GM12875 (cell line): ENCODE data around the gene PBX1.

ENCODE experiments used
- H3K4me3 ChIP-seq: one replicate; pipeline ENCODE4 v1.5.1; 2011; ENCODE audit warnings: low read depth, low read length, control low read depth
- TF ChIP-seq, protein P1 (sequence below): IDR thresholded peaks from 2 replicates; pipeline ENCODE4 v1.5.1; 2011; ENCODE audit warnings: low read depth, mild to moderate bottlenecking, control low read depth, inconsistent platforms, low read length, moderate library complexity, borderline replicate concordance; ENCODE audit not compliant: insufficient read depth

The PBX1 gene

DNA sequence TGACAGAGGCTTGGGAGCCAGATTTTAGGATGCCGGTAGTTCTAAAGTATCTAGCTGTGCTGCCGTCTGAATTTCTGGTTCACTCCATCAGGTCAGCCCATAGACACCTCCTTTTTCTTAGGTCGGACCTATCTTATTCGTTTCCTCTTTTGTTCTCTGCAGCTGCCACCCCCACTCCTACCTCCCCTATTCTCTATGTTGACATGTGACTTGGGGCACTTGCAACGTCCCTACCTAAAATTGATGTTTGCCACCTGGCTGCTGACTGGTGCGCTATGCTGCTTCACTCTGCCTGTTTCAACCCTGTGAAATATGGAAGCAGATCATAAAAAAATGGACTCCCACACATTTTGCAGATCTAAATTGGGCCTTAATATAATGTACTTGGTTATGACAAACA, 55.3 kb downstream of the PBX1 start:
- H3K4me3 ChIP-seq, result no peak overlapping the region
- TF ChIP-seq, protein P1, sequence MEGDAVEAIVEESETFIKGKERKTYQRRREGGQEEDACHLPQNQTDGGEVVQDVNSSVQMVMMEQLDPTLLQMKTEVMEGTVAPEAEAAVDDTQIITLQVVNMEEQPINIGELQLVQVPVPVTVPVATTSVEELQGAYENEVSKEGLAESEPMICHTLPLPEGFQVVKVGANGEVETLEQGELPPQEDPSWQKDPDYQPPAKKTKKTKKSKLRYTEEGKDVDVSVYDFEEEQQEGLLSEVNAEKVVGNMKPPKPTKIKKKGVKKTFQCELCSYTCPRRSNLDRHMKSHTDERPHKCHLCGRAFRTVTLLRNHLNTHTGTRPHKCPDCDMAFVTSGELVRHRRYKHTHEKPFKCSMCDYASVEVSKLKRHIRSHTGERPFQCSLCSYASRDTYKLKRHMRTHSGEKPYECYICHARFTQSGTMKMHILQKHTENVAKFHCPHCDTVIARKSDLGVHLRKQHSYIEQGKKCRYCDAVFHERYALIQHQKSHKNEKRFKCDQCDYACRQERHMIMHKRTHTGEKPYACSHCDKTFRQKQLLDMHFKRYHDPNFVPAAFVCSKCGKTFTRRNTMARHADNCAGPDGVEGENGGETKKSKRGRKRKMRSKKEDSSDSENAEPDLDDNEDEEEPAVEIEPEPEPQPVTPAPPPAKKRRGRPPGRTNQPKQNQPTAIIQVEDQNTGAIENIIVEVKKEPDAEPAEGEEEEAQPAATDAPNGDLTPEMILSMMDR, result no peak

DNA sequence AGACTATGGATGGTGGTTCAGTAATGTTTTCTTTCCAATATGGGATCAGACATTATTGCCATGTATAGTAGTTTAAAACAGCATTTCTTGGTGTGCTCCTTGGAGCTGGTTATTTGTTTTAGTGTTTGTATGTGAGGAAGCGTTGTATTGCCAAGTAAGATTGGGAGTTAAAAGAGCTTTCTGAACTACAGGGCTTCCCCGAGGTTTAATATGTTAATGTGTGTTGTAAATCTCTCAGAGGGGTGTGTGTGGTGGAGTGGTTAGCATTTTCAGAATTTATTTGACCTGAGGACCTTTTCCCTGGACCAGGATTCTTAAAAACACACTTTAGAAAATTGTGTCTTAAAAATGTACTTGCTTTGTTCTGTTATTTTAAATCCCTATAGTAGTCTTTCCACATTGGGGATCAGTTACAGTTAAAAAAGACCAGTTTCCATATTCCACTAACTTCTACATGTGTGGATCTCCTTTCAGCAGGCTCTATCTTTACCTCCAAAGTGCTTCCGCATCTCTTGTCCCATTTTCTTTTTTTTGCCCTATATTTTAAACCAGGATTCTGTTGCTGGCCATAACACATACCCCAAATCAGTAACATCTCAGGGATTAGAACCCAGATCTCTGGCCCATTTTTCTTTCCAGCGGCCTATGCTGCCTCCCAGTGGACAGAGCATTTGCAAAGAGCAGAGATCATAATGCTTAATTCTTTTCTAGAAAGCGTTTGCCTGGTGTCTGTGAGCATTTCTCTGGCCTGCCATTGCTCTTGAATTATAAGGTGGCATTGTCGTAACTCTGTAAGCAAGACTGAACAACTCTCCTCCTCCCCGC, 58.6 kb downstream of the PBX1 start:
- TF ChIP-seq, protein P1, result peak; percentile 22; the same call in 1 of the 2 replicates
- H3K4me3 ChIP-seq, result no peak overlapping the region

GRCh38 chr1:164618202-164618564, 59.2 kb downstream of the PBX1 start:
- TF ChIP-seq, protein P1, result no peak
- H3K4me3 ChIP-seq, result no peak overlapping the region

DNA sequence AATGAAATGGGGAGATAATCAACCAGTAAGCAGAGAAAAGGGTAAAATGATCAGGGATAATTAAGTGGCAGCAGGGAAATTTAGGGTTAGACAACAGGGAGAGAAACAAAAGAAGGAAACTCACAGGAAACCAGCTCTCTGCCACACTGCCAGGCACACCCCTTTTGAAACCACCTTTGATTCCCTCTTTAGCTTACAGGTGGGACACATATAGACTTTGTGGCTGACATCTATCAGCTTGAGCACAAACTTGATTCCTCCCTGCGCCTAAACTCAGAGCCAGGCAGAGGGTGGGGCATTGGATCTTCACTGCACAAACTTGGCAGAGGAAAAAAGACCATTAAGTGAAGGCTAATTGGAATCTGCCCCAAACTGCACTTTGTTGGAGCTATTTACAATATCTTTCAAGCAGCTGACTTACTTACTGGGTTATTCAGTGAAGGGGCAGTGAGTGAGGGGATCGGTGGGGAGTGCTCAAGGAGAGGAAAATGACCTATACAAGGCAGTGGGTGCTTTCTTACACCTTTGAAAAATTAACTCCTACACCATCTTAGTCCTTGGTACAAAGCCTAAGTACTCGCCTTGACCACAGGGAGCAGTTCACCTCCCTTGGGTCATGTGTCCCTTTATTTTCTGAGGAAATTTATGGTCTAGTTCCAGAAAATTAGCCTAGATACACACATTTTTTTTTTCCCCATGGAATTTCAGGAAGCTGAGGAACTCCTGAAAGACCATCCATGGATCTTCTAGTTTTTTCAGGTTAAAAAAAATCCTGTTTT, 60.2 kb downstream of the PBX1 start:
- H3K4me3 ChIP-seq, result no peak overlapping the region
- TF ChIP-seq, protein P1, result no peak

- TF ChIP-seq, protein P1, result no peak
Measured at GRCh38 chr1:164622068-164622845, 63.3 kb downstream of the PBX1 start.

DNA sequence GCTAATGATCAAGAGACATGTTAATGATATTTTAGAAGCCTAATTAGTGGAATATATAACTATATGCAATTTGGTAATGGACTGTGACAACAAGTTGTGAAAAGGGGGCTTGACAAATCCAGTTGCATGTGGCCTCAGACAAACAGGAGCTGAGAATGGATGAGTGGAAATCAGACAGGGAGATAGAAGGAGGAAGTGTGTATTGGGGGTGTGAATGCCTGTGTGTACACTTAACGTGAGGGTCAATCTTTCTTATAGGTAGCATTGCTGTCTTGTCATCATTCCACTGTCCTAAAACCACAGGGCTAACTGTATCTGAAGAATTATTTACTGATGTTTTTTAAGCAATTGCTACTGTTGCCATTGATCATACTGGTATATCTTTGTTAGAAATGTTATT, 64.8 kb downstream of the PBX1 start:
- no peak overlapping the region for H3K4me3 ChIP-seq
- TF ChIP-seq, protein P1, result no peak

More at GRCh38 chr1:164622068-164622845, 63.3 kb downstream of the PBX1 start:
- H3K4me3 ChIP-seq, result no peak overlapping the region
